HL-60 (cell line): ENCODE data around the gene WDR38.
A peak's percentile ranks its signal among the peaks of the same experiment; 100 is the strongest.

ENCODE experiments used
- DNase-seq, 2 experiments: peaks; one replicate each; pipeline ENCODE4 v3.0.0-alpha.2; 2010 to 2020; ENCODE audit warnings: low read depth in 1 of 2, low spot score in 1 of 2
- H3K27ac ChIP-seq: fragments of 250-450 bp; sonication (Bioruptor Pico); replicated peaks from 2 replicates; pipeline ENCODE4 v1.5.1; 2020; ENCODE audit warnings: mild to moderate bottlenecking, moderate library complexity
- H3K27me3 ChIP-seq: fragments of 250-450 bp; sonication (Bioruptor Pico); 2 replicates; pipeline ENCODE4 v1.5.1; 2021; ENCODE audit warnings: mild to moderate bottlenecking, moderate library complexity; ENCODE audit not compliant: insufficient read depth, poor library complexity, severe bottlenecking
- H3K4me3 ChIP-seq: replicated peaks from 2 replicates; pipeline ENCODE4 v1.5.1; 2011; ENCODE audit warnings: mild to moderate bottlenecking, control low read depth, low read length; ENCODE audit not compliant: insufficient read depth
- CTCF ChIP-seq: IDR thresholded peaks from one replicate; pipeline ENCODE4 v1.5.1; 2011; ENCODE audit warnings: low read length, control low read depth, inconsistent platforms; ENCODE audit not compliant: insufficient read depth
- GABPA ChIP-seq: IDR thresholded peaks from 2 replicates; pipeline ENCODE4 v1.6.1; 2012; ENCODE audit warnings: low read depth
- POLR2AphosphoS5 ChIP-seq: IDR thresholded peaks from 2 replicates; pipeline ENCODE4 v1.6.1; 2012; ENCODE audit warnings: low read depth
- REST ChIP-seq: IDR thresholded peaks from 2 replicates; pipeline ENCODE4 v1.6.1; 2012; ENCODE audit warnings: low read depth; ENCODE audit not compliant: insufficient replicate concordance
- SPI1 ChIP-seq: IDR thresholded peaks from 2 replicates; pipeline ENCODE4 v1.6.1; 2012; ENCODE audit warnings: low read depth, mild to moderate bottlenecking, borderline replicate concordance

The WDR38 gene

GRCh38 chr9:124857533-124858162, 4.4 kb downstream of the WDR38 start:
- H3K27me3 ChIP-seq = no peaks in the 10 kb centered on the region
- TF ChIP-seq SPI1 (no peak), CTCF (no peak), GABPA (no peak), REST (no peak), POLR2AphosphoS5 (peak; percentile 51; the same call in 1 of the 2 replicates)
- DNase-seq = peak in 1 of 2 experiments; percentile 44
- H3K27ac ChIP-seq = no peak overlapping the region; the same call in 1 of the 2 replicates
- no peak overlapping the region for H3K4me3 ChIP-seq

- peak overlapping the region; percentile 2; the same call in 1 of the 2 replicates for H3K27ac ChIP-seq
- TF ChIP-seq POLR2AphosphoS5 (peak; percentile 18; the same call in 1 of the 2 replicates), SPI1 (no peak)
Observed at GRCh38 chr9:124858330-124859046, 5.2 kb downstream of the WDR38 start.

GRCh38 chr9:124859803-124860581, 6.7 kb downstream of the WDR38 start:
- Histone ChIP-seq H3K27ac (peak overlapping the region; percentile 98), H3K4me3 (peak overlapping the region; percentile 71), H3K27me3 (no peaks in the 10 kb centered on the region)
- peak in 1 of 2 experiments; percentile 37 for DNase-seq
- TF ChIP-seq POLR2AphosphoS5 = peak; percentile 40; the same call in 1 of the 2 replicates
- no peak for TF ChIP-seq REST
- TF ChIP-seq SPI1 = peak; percentile 77; the same call in 1 of the 2 replicates
- no peak for TF ChIP-seq GABPA
- no peak for TF ChIP-seq CTCF

More at GRCh38 chr9:124858330-124859046, 5.2 kb downstream of the WDR38 start:
- H3K4me3 ChIP-seq = no peak overlapping the region
- no peaks in the 10 kb centered on the region for H3K27me3 ChIP-seq
- no peak for DNase-seq
